Naive thymus-derived CD8-positive, alpha-beta T cell (primary cell): ENCODE measurements around the gene INO80D. TPM values are rescaled to one million over a fixed set of nuclear protein-coding genes. Genes with fewer than 3 reads are reported as not detected.
"Not testable (repeated sequence)": the region's sequence is repeated elsewhere in the genome, so short reads cannot be mapped to it uniquely, and the experiment has no call there.

Experiments used
- ATAC-seq, 2 donors: fragments of 150-1000 bp; cut with Tn5 transposase in 1 of 2; sonication (Bioruptor Pico), chemical (Tn5 transposase) in 1 of 2; 1 replicate in 1 of 2; 2 replicates in 1 of 2; pipeline ENCODE4 v1.10.0; 2021; ENCODE audit warnings: mild to moderate bottlenecking in 2 of 2, moderate library complexity in 2 of 2
- POLR2A ChIA-PET: fragments of 350-600 bp; sonication (Branson Sonifier 250); formaldehyde crosslinking; loops from one replicate; lab custom pipeline; 2021; ENCODE audit warnings: antibody characterized with exemption; lab: Charles Lee
- DNase-seq, 10 donors: peaks; one replicate each; pipeline versions ENCODE4 v3.0.0 to v3.0.0-alpha.2; 2020 to 2022
- H3K27ac Mint-ChIP-seq, 10 donors: one replicate each; pipeline ENCODE4 v1.8.0; 2020 to 2022; ENCODE audit warnings: mild to moderate bottlenecking in 10 of 10, mixed read lengths in 10 of 10, moderate library complexity in 4 of 10, inconsistent platforms in 1 of 10
- H3K27me3 Mint-ChIP-seq, 5 donors: one replicate each; pipeline ENCODE4 v1.8.0; 2021 to 2022; ENCODE audit warnings: mixed read lengths in 5 of 5
- H3K36me3 Mint-ChIP-seq, 3 donors: one replicate each; pipeline ENCODE4 v1.8.0; 2020 to 2022; ENCODE audit warnings: mixed read lengths in 3 of 3, mild to moderate bottlenecking in 2 of 3, inconsistent platforms in 1 of 3
- H3K4me1 Mint-ChIP-seq, 4 donors: one replicate each; pipeline ENCODE4 v1.8.0; 2021 to 2022; ENCODE audit warnings: mixed read lengths in 4 of 4
- H3K4me3 Mint-ChIP-seq, 10 donors: one replicate each; pipeline ENCODE4 v1.8.0; 2020 to 2022; ENCODE audit warnings: mild to moderate bottlenecking in 10 of 10, mixed read lengths in 10 of 10, moderate library complexity in 6 of 10, inconsistent platforms in 1 of 10
- H3K9me3 Mint-ChIP-seq, 9 donors: one replicate each; pipeline ENCODE4 v1.8.0; 2020 to 2022; ENCODE audit warnings: mixed read lengths in 9 of 9, mild to moderate bottlenecking in 3 of 9, inconsistent platforms in 1 of 9, moderate library complexity in 1 of 9
- polyA plus RNA-seq, 3 donors: library from polyadenylated mRNA; unstranded; fragments of 300-500 nt; fragmentation: Illumina TruSeq; gene quantifications; one replicate each; pipeline ENCODE4 v1.2.3, GENCODE V29; 2021
- total RNA-seq, 8 experiments: library from RNA in 2 of 8; stranded (reverse) in 2 of 8; gene quantifications; one replicate each; pipeline ENCODE4 v1.2.3 and lab custom pipeline; 2021 to 2026

INO80D gene
- total and polyA plus RNA-seq, 5 experiments from 2014 or later, result 9.4 to 38.7 (median 13.1) TPM

- H3K36me3 Mint-ChIP-seq, H3K27ac Mint-ChIP-seq, POLR2A ChIA-PET, H3K4me3 Mint-ChIP-seq, ATAC-seq, H3K27me3 Mint-ChIP-seq, DNase-seq, H3K4me1 Mint-ChIP-seq, H3K9me3 Mint-ChIP-seq: not testable (repeated sequence)
Observed at GRCh38 chr2:206098872-206099271, 12.9 kb upstream of the INO80D start.

- H3K4me1 Mint-ChIP-seq, result peaks cover 0 to 3% (median under 1%) of the 10 kb centered on the region in 4 donors
- H3K4me3 Mint-ChIP-seq, result no peak overlapping the region
- H3K9me3 Mint-ChIP-seq, result no peaks in the 10 kb centered on the region
- peaks cover 0 to 6% (median 0%) of the 10 kb centered on the region in 3 donors for H3K36me3 Mint-ChIP-seq
- H3K27me3 Mint-ChIP-seq, result no peaks in the 10 kb centered on the region
- no peak for ATAC-seq
- DNase-seq, result no peak
- no peak overlapping the region for H3K27ac Mint-ChIP-seq
- POLR2A ChIA-PET, result no interaction called here
Observed at GRCh38 chr2:206098471-206098870, 12.5 kb upstream of the INO80D start.

DNA sequence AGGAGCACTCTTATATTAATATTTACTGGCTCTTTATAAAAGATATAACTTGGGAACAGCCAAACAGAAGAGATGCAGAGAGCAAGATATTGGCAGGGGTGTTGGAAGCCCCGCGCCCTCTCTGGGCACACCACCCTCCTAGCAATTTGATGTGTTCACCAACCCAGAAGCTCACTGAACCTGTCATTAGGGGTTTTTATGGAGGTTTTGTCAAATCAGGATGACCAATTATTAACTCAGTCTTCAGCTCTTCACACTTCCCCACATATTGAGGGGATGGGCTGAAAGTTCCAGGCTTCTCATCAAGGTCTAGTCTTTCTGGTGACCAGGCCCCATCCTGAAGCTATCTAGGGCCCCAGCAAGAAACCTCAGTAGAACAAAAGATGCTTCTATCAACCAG is 10.9 kb upstream of the INO80D start:
- ATAC-seq (no peak), DNase-seq (no peak)
- Mint-ChIP-seq H3K4me1 (peaks cover 0 to 7% (median 4%) of the 10 kb centered on the region in 4 donors), H3K4me3 (no peak overlapping the region), H3K9me3 (no peaks in the 10 kb centered on the region), H3K27me3 (no peaks in the 10 kb centered on the region), H3K36me3 (no peaks in the 10 kb centered on the region), H3K27ac (no peak overlapping the region)
- POLR2A ChIA-PET, result interaction anchor here (2.0 kb wide), 1 partner anchor 11 kb away, joined by 9 read pairs; the partner anchor contains the start of gene INO80D

GRCh38 chr2:206095536-206096332 is 9.8 kb upstream of the INO80D start:
- ATAC-seq, result no peak
- Mint-ChIP-seq H3K27me3 (no peaks in the 10 kb centered on the region), H3K9me3 (no peaks in the 10 kb centered on the region), H3K4me3 (no peak overlapping the region), H3K4me1 (peaks cover 0 to 7% (median 4%) of the 10 kb centered on the region in 4 donors), H3K27ac (no peak overlapping the region), H3K36me3 (peaks cover 0 to 3% (median 0%) of the 10 kb centered on the region in 3 donors)
- POLR2A ChIA-PET, result interaction anchor here (1.5 to 2.0 kb wide), 2 partner anchors 10 kb away, joined by 4 to 9 read pairs; partner anchors contain the start of gene INO80D
- no peak for DNase-seq

GRCh38 chr2:206092297-206092696 is 6.3 kb upstream of the INO80D start:
- Mint-ChIP-seq H3K27ac (peak overlapping the region in 1 of 10 donors; percentile 37), H3K27me3 (no peaks in the 10 kb centered on the region), H3K9me3 (no peaks in the 10 kb centered on the region), H3K4me3 (no peak overlapping the region), H3K36me3 (peaks cover 0 to 14% (median 0%) of the 10 kb centered on the region in 3 donors), H3K4me1 (peaks cover 2 to 18% (median 14%) of the 10 kb centered on the region in 4 donors)
- ATAC-seq (no peak), DNase-seq (no peak)
- POLR2A ChIA-PET, result no interaction called here

DNA sequence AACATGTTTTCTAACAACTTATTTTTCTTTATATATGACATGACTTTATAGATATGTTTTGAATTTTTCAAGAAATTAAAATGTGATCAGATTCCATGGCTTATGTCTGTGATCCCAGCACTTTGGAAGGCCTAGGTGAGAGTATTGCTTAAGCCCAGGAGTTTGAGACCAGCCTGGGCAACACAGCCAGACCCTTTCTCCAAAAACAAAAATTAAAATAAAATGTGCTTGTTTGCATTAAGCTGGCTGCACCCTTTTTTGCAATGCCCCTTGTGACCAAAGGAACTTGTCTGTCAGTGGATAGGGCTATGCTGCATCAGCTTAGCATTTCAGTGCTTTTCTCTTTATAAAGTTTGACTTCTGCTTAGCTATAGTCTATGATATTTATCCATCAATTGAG is 2.3 kb upstream of the INO80D start:
- DNase-seq, result no peak
- Mint-ChIP-seq H3K9me3 (no peaks in the 10 kb centered on the region), H3K4me1 (peaks cover 20 to 38% (median 28%) of the 10 kb centered on the region in 4 donors), H3K27me3 (no peaks in the 10 kb centered on the region), H3K27ac (peak overlapping the region in 5 of 10 donors; percentile 10 to 84 (median 71)), H3K36me3 (peaks cover 0 to 14% (median 0%) of the 10 kb centered on the region in 3 donors), H3K4me3 (peak overlapping the region in 9 of 10 donors; percentile 19 to 55 (median 43))
- POLR2A ChIA-PET, result interaction anchor here (1.8 to 5.3 kb wide), 2 partner anchors 26 to 72 kb away, joined by 4 to 26 read pairs; partner anchors contain the start of genes EEF1B2 and NDUFS1
- ATAC-seq, result no peak

- ATAC-seq (no peak), DNase-seq (no peak)
- H3K4me3 Mint-ChIP-seq, result peak overlapping the region; percentile 71 to 100 (median 99)
- H3K27ac Mint-ChIP-seq, result peak overlapping the region; percentile 37 to 100 (median 100)
- peaks cover 0 to 14% (median 0%) of the 10 kb centered on the region in 3 donors for H3K36me3 Mint-ChIP-seq
- POLR2A ChIA-PET, result interaction anchor here (0.5 to 5.3 kb wide), 12 partner anchors 8 to 1938 kb away, joined by 3 to 26 read pairs (median 4); partner anchors contain the start of genes EEF1B2, KLF7, NDUFS1 and PLEKHM3
- H3K4me1 Mint-ChIP-seq, result peaks cover 20 to 49% (median 30%) of the 10 kb centered on the region in 4 donors
- H3K27me3 Mint-ChIP-seq, result no peaks in the 10 kb centered on the region
- no peaks in the 10 kb centered on the region for H3K9me3 Mint-ChIP-seq
Observed at GRCh38 chr2:206086716-206087350, 859 bp upstream of the INO80D start.

DNA sequence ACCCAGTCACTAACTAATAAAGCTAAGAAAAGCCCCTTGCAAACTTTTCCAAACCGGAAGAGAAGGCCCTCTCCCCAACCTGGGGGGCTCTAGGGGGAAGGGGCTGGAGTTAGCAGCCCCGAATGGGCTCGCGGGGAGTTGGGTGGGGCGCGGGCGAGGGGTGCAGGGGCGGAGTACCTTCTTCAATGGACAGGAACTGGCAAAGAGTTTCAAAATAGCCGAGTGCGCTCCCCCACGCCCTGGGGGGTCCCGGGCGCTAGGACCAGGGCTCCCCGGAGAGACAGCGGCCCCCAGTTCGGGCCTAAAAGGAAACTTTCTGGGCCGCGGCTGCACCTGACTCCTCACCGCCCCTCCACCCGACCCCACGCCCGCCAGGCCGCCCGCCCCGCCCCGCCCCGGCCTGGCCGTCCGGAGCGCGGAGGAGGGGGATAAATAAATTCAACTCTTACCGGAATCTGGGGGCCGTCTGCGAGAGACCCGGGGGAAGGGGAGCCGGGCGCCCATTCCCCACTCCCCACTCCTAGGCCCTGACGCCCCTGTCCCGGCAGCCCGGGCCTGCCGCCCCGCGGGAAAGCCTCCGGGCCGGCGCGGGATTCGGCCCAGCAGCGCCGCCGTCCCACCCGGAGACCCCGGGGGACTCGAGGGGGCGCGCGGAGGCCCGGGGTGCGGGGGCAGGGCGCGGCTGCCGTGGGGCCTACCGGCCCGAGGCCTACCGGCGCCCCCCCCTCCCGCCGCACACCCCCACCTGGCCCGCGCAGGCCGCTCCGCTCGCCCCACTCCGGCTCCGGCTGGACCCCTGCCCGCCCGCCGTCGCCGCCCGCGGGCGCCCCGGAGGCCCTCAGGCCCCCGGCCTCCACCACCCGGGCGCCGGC is 868 bp downstream of the INO80D start:
- Mint-ChIP-seq H3K27ac (peak overlapping the region; percentile 97 to 100 (median 99)), H3K4me1 (peaks cover 22 to 60% (median 42%) of the 10 kb centered on the region in 4 donors), H3K4me3 (peak overlapping the region; percentile 97 to 100 (median 98)), H3K36me3 (peaks cover 0 to 8% (median 0%) of the 10 kb centered on the region in 3 donors), H3K27me3 (no peaks in the 10 kb centered on the region), H3K9me3 (no peaks in the 10 kb centered on the region)
- peak; percentile 28 to 40 for ATAC-seq
- POLR2A ChIA-PET, result interaction anchor here (0.6 to 5.3 kb wide), 5 partner anchors 12 to 1940 kb away, joined by 3 to 26 read pairs (median 5); partner anchors contain the start of genes EEF1B2, NDUFS1 and PLEKHM3
- peak; percentile 21 to 75 (median 60) for DNase-seq

GRCh38 chr2:206084439-206084869 is 1.5 kb downstream of the INO80D start:
- ATAC-seq (no peak), DNase-seq (peak in 4 of 10 donors; percentile 4 to 32 (median 16))
- H3K9me3 Mint-ChIP-seq, result no peaks in the 10 kb centered on the region
- peak overlapping the region; percentile 93 to 99 (median 98) for H3K4me3 Mint-ChIP-seq
- no peaks in the 10 kb centered on the region for H3K27me3 Mint-ChIP-seq
- POLR2A ChIA-PET, result interaction anchor here (0.6 to 5.3 kb wide), 2 partner anchors 24 to 75 kb away, joined by 5 to 26 read pairs; partner anchors contain the start of genes EEF1B2 and NDUFS1
- peaks cover 28 to 66% (median 47%) of the 10 kb centered on the region in 4 donors for H3K4me1 Mint-ChIP-seq
- peak overlapping the region; percentile 93 to 99 (median 98) for H3K27ac Mint-ChIP-seq
- peaks cover 0 to 4% (median 0%) of the 10 kb centered on the region in 3 donors for H3K36me3 Mint-ChIP-seq

GRCh38 chr2:206083602-206084438 is 2.2 kb downstream of the INO80D start:
- Mint-ChIP-seq H3K27ac (peak overlapping the region; percentile 93 to 99 (median 98)), H3K36me3 (peaks cover 0 to 2% (median 0%) of the 10 kb centered on the region in 3 donors), H3K4me1 (peaks cover 29 to 69% (median 47%) of the 10 kb centered on the region in 4 donors), H3K27me3 (no peaks in the 10 kb centered on the region), H3K9me3 (no peaks in the 10 kb centered on the region), H3K4me3 (peak overlapping the region; percentile 93 to 99 (median 98))
- ATAC-seq (no peak), DNase-seq (peak in 4 of 10 donors; percentile 17 to 31 (median 20))
- POLR2A ChIA-PET, result interaction anchor here (0.5 to 5.3 kb wide), 6 partner anchors 23 to 76 kb away, joined by 3 to 26 read pairs (median 4); partner anchors contain the start of genes EEF1B2 and NDUFS1
